OCI-LY1 (cell line): Measurements from ENCODE around the gene PDLIM3.

Source experiments
- H2AFZ ChIP-seq: fragments of 200-600 bp; sonication (generic), shearing (Covaris generic); 2 replicates; pipeline ENCODE4 v1.6.0; 2014; ENCODE audit warnings: antibody characterized with exemption, mild to moderate bottlenecking, low read length
- H3F3A ChIP-seq: fragments of 200-600 bp; sonication (generic), shearing (Covaris generic); 2 replicates; pipeline ENCODE4 v1.6.0; 2014; ENCODE audit warnings: mild to moderate bottlenecking, antibody characterized with exemption, low read length, moderate library complexity; ENCODE audit not compliant: insufficient read depth
- H3K27ac ChIP-seq: fragments of 200-600 bp; sonication (generic); 2 replicates; pipeline ENCODE4 v1.5.1; 2014; ENCODE audit warnings: low read length, mixed run types, mild to moderate bottlenecking, low read depth; ENCODE audit not compliant: poor library complexity, severe bottlenecking
- H3K27me3 ChIP-seq: fragments of 200-600 bp; sonication (generic); 2 replicates; pipeline ENCODE4 v1.6.0; 2014; ENCODE audit warnings: antibody characterized with exemption, mild to moderate bottlenecking, low read length, moderate library complexity; ENCODE audit not compliant: insufficient read depth
- H3K36me3 ChIP-seq: fragments of 200-600 bp; sonication (generic); 2 replicates; pipeline ENCODE4 v1.6.1; 2014; ENCODE audit warnings: mild to moderate bottlenecking, antibody characterized with exemption, low read length, moderate library complexity, mixed read lengths; ENCODE audit not compliant: insufficient read depth
- H3K4me1 ChIP-seq: fragments of 200-600 bp; sonication (generic); 2 replicates; pipeline ENCODE4 v1.5.1; 2014; ENCODE audit warnings: mild to moderate bottlenecking, low read length, moderate library complexity; ENCODE audit not compliant: insufficient read depth, severe bottlenecking
- H3K4me2 ChIP-seq: fragments of 200-600 bp; sonication (generic), shearing (Covaris generic); 2 replicates; pipeline ENCODE4 v1.6.1; 2014; ENCODE audit warnings: low read length
- H3K4me3 ChIP-seq: fragments of 200-600 bp; sonication (generic); 2 replicates; pipeline ENCODE4 v1.5.1; 2014; ENCODE audit warnings: low read length, low read depth, mild to moderate bottlenecking, mixed read lengths; ENCODE audit not compliant: poor library complexity, severe bottlenecking
- H3K79me2 ChIP-seq: fragments of 200-600 bp; shearing (Covaris generic); 2 replicates; pipeline ENCODE4 v1.6.1; 2016; ENCODE audit warnings: mixed run types, low read length, mixed read lengths; ENCODE audit not compliant: insufficient read depth
- H3K9ac ChIP-seq: fragments of 200-600 bp; sonication (generic), shearing (Covaris generic); 2 replicates; pipeline ENCODE4 v1.6.1; 2014; ENCODE audit warnings: mild to moderate bottlenecking, low read length, mixed read lengths
- H3K9me2 ChIP-seq: fragments of 200-600 bp; sonication (generic), shearing (Covaris generic); 2 replicates; pipeline ENCODE4 v1.6.1; 2014; ENCODE audit warnings: low read depth, mild to moderate bottlenecking, low read length, mixed read lengths
- H3K9me3 ChIP-seq: fragments of 200-600 bp; shearing (Covaris generic); 2 replicates; pipeline ENCODE4 v1.6.1; 2014; ENCODE audit warnings: low read length, mixed read lengths
- H4K20me1 ChIP-seq: fragments of 200-600 bp; sonication (generic), shearing (Covaris generic); 2 replicates; pipeline ENCODE4 v1.6.0; 2016; ENCODE audit warnings: mild to moderate bottlenecking, low read length; ENCODE audit not compliant: insufficient read depth
- CTCF ChIP-seq: fragments of 200-600 bp; sonication (generic), shearing (Covaris generic); IDR thresholded peaks from 2 replicates; pipeline ENCODE4 v1.5.1; 2017; ENCODE audit warnings: mild to moderate bottlenecking, antibody characterized with exemption, low read length, moderate library complexity, mixed read lengths
- EZH2 ChIP-seq: fragments of 200-600 bp; sonication (generic), shearing (Covaris generic); IDR thresholded peaks from 2 replicates; pipeline ENCODE4 v1.8.0; 2017; ENCODE audit warnings: borderline replicate concordance, mixed run types, mild to moderate bottlenecking, antibody characterized with exemption, low read length, moderate library complexity, mixed read lengths

Gene PDLIM3

DNA sequence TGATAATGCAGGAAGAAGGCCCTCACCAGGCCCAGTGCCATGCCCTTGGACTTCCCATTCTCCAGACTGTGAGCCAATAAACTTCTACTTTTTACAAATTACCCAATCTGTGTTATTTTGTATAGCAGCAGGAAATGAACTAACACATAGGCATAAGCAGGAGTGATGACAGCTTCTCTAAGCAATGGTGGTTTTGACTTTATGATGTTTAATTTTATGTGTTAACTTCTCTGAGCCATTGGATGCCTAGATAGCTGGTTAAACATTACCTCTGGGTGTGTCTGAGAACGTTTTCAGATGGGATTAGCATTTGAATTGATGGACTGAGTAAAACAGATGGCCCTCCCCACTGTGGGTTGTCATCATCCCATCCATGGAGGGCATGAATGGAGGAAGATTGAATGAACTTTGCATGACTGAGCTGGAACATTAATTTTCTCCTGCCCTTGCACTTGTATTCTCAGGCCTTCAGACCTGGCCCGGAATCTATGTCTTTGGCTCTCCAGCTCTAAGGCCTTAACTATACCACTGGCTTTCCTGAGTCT lies 13.9 kb upstream of the PDLIM3 start:
- no peaks in the 10 kb centered on the region for H3K79me2 ChIP-seq
- H2AFZ ChIP-seq = no peak overlapping the region
- H3K9me3 ChIP-seq = no peaks in the 10 kb centered on the region
- TF ChIP-seq EZH2 (no peak), CTCF (no peak)
- H3K4me1 ChIP-seq = no peaks in the 10 kb centered on the region
- no peaks in the 10 kb centered on the region for H4K20me1 ChIP-seq
- H3K4me2 ChIP-seq = no peak overlapping the region
- H3K9me2 ChIP-seq = no peaks in the 10 kb centered on the region
- H3K36me3 ChIP-seq = no peaks in the 10 kb centered on the region
- no peak overlapping the region for H3K9ac ChIP-seq
- no peak overlapping the region for H3K4me3 ChIP-seq
- H3K27me3 ChIP-seq = no peaks in the 10 kb centered on the region
- no peak overlapping the region for H3K27ac ChIP-seq
- H3F3A ChIP-seq = no peaks in the 10 kb centered on the region

DNA sequence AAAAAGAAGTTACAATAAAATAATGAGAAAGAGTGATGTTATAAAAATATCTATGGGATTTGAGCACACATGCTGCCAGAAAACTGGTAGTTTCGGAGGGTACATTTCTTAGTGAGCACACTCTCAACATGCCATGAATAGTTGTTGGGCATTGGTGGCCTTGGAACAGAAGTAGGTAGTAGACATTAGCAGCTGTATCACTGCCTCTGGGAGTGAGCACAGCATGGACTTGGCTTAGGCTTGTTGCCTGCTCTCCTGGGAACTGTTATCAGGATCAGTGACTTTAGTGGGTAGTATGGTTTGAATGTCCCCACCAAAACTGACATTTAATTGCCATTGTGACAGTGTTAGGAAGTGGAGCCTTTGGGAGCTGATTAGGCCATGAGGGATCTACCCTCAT lies 13.3 kb upstream of the PDLIM3 start:
- Histone ChIP-seq H3K9ac (no peak overlapping the region), H3K4me2 (no peak overlapping the region), H3K36me3 (no peaks in the 10 kb centered on the region), H3K9me2 (no peaks in the 10 kb centered on the region), H2AFZ (no peak overlapping the region), H4K20me1 (no peaks in the 10 kb centered on the region), H3K9me3 (no peaks in the 10 kb centered on the region), H3K27me3 (no peaks in the 10 kb centered on the region), H3K4me3 (no peak overlapping the region), H3F3A (no peaks in the 10 kb centered on the region), H3K79me2 (no peaks in the 10 kb centered on the region), H3K27ac (no peak overlapping the region), H3K4me1 (no peaks in the 10 kb centered on the region)
- TF ChIP-seq CTCF (no peak), EZH2 (no peak)

DNA sequence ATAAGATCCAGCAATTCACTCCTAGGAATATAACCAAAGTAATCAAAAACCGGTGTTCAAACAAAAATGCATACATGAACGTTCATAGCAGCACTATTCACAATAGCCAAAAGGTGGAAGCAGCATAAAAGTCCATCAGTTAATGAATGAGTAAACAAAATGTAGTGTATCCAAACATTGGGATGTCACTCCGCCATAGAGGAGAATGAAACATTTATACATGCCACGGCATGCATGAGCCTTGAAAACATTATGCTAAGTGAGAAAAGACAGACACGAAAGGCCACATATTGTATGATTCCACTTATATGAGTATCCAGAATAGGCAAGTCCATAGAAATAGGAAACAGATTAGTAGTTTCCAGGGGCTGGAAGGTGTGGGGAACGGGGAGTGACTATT lies 11.0 kb upstream of the PDLIM3 start:
- Histone ChIP-seq H3K79me2 (no peaks in the 10 kb centered on the region), H3K27me3 (0 out of 2 replicates have a peak, but pooled peaks cover 1% of the 10 kb centered on the region), H3K4me3 (no peak overlapping the region), H3F3A (no peaks in the 10 kb centered on the region), H3K9me2 (no peaks in the 10 kb centered on the region), H3K9ac (no peak overlapping the region), H3K36me3 (no peaks in the 10 kb centered on the region), H3K4me2 (no peak overlapping the region), H3K27ac (no peak overlapping the region), H3K4me1 (peaks cover under 1% of the 10 kb centered on the region), H4K20me1 (no peaks in the 10 kb centered on the region), H2AFZ (no peak overlapping the region), H3K9me3 (no peaks in the 10 kb centered on the region)
- no peak for TF ChIP-seq CTCF
- TF ChIP-seq EZH2 = no peak
